ENCODE results near the gene PCDHB11. TPM values are rescaled to one million over a fixed set of nuclear protein-coding genes. Genes with fewer than 3 reads are reported as not detected.
"Not testable (repeated sequence)": the region's sequence is repeated elsewhere in the genome, so short reads cannot be mapped to it uniquely, and the experiment has no call there.

Gene PCDHB11
- total RNA-seq, 3 donors from 2014 or later (not counting 1 experiment from before 2014, with no cell fraction given): not detected

DNA sequence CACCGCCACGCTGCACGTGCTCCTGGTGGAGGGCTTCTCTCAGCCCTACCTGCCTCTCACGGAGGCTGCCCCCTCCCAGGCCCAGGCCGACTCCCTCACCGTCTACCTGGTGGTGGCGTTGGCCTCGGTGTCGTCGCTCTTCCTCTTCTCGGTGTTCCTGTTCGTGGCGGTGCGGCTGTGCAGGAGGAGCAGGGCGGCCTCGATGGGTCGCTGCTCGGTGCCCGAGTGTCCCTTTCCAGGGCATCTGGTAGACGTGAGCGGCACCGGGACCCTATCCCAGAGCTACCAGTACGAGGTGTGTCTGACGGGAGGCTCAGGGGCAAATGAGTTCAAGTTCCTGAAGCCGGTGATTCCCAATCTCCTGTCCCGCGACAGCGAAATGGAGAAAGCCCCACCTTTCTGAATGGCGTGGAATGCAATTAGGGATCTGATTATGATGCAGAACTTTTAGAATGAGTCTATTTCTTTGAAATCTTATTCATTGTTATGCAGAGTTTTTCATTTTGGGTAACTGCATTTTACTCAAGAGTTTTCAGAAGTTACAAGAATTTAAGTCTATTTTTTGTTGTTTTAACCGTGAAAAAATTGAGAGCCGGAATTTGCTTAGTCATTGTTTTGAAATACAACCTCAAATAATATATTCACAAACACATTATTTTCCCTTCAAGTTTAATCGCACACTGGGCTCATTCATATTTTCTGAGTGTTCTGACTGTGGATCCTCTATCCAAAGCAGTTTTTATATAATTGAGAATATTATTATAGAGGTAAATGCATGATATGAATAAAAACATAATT, 37.3 kb downstream of the PCDHB11 start:
- no peaks in the 10 kb centered on the region for H3K4me1 Mint-ChIP-seq
- TF ChIP-seq, protein P1, sequence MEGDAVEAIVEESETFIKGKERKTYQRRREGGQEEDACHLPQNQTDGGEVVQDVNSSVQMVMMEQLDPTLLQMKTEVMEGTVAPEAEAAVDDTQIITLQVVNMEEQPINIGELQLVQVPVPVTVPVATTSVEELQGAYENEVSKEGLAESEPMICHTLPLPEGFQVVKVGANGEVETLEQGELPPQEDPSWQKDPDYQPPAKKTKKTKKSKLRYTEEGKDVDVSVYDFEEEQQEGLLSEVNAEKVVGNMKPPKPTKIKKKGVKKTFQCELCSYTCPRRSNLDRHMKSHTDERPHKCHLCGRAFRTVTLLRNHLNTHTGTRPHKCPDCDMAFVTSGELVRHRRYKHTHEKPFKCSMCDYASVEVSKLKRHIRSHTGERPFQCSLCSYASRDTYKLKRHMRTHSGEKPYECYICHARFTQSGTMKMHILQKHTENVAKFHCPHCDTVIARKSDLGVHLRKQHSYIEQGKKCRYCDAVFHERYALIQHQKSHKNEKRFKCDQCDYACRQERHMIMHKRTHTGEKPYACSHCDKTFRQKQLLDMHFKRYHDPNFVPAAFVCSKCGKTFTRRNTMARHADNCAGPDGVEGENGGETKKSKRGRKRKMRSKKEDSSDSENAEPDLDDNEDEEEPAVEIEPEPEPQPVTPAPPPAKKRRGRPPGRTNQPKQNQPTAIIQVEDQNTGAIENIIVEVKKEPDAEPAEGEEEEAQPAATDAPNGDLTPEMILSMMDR (IDR thresholded peaks at IDR 0.05): no peak
- peaks cover 0 to 6% of the 10 kb centered on the region in 2 donors for H3K27me3 Mint-ChIP-seq (ENCODE audit: low read depth in 2 of 2)
- H3K9me3 Mint-ChIP-seq: peaks cover 11 to 16% of the 10 kb centered on the region in 2 donors
- H3K36me3 Mint-ChIP-seq: peaks cover 20% of the 10 kb centered on the region
- H3K9me3 ChIP-seq (ENCODE audit: control insufficient read depth, insufficient read depth, low read length): peaks cover 45% of the 10 kb centered on the region
- H3K36me3 ChIP-seq (ENCODE audit: control insufficient read depth, insufficient read depth, low read length): no peaks in the 10 kb centered on the region
- no peak overlapping the region for H3K27ac ChIP-seq (ENCODE audit: low read length)
- H3K4me1 ChIP-seq (ENCODE audit: control insufficient read depth, insufficient read depth, low read length): no peaks in the 10 kb centered on the region
- H3K27ac Mint-ChIP-seq: no peak overlapping the region
- ATAC-seq (no peak), DNase-seq (no peak)
- intact Hi-C loops (cut with micrococcal nuclease): no loop called here
- H3K27me3 ChIP-seq (ENCODE audit: control insufficient read depth, insufficient read depth, low read length): peaks cover 23% of the 10 kb centered on the region
- H3K4me3 Mint-ChIP-seq: no peak overlapping the region
- WGBS (ENCODE audit: insufficient coverage): 32% methylated on average over 31 of the region's 32 CpGs
- no peak overlapping the region for H3K4me3 ChIP-seq (ENCODE audit: low read length)

GRCh38 chr5:141241496-141241895, 42.1 kb downstream of the PCDHB11 start:
- ATAC-seq (no peak), DNase-seq (no peak)
- Mint-ChIP-seq H3K36me3 (peaks cover 36% of the 10 kb centered on the region), H3K27me3 (ENCODE audit: low read depth in 2 of 2) (peaks cover 0 to 10% of the 10 kb centered on the region in 2 donors), H3K27ac (no peak overlapping the region), H3K9me3 (peaks cover 9 to 16% of the 10 kb centered on the region in 2 donors), H3K4me3 (no peak overlapping the region), H3K4me1 (no peaks in the 10 kb centered on the region)
- intact Hi-C loops (cut with micrococcal nuclease): no loop called here
- Histone ChIP-seq H3K4me1 (ENCODE audit: control insufficient read depth, insufficient read depth, low read length) (no peaks in the 10 kb centered on the region), H3K4me3 (ENCODE audit: low read length) (no peak overlapping the region), H3K27ac (ENCODE audit: low read length) (no peak overlapping the region), H3K27me3 (ENCODE audit: control insufficient read depth, insufficient read depth, low read length) (peaks cover 14% of the 10 kb centered on the region), H3K9me3 (ENCODE audit: control insufficient read depth, insufficient read depth, low read length) (peaks cover 55% of the 10 kb centered on the region), H3K36me3 (ENCODE audit: control insufficient read depth, insufficient read depth, low read length) (no peaks in the 10 kb centered on the region)
- 36% methylated on average over 43 of the region's 43 CpGs for WGBS (ENCODE audit: insufficient coverage)
- TF ChIP-seq, protein P1 (IDR thresholded peaks at IDR 0.05): no peak

DNA sequence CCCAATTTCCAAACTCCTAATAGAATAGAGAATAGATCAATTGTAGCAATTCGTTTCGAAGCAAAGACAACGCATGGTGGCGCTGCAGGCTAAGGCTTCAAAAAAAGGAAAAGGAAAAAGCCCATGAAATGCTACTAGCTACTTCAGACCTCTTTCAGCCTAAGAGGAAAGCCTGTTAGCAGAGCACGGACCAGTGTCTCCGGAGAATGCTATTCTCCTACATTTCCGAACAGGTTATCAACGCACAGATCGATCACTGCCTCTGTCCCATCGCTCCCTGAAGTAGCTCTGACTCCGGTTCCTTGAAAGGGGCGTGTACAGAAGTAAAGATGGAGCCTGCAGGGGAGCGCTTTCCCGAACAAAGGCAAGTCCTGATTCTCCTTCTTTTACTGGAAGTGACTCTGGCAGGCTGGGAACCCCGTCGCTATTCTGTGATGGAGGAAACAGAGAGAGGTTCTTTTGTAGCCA, 45.9 kb downstream of the PCDHB11 start, which contains the start of gene PCDHB15:
Gene PCDHB15 (plus strand): TSS at position 146 of the 468 bp plus-strand sequence. CDS start 184 bp downstream, at position 330.
- intact Hi-C loops (cut with micrococcal nuclease): no loop called here
- H3K4me3 ChIP-seq (ENCODE audit: low read length): no peak within 1 kb of the TSS
- no peak within 1 kb of the TSS for H3K4me3 Mint-ChIP-seq

DNA sequence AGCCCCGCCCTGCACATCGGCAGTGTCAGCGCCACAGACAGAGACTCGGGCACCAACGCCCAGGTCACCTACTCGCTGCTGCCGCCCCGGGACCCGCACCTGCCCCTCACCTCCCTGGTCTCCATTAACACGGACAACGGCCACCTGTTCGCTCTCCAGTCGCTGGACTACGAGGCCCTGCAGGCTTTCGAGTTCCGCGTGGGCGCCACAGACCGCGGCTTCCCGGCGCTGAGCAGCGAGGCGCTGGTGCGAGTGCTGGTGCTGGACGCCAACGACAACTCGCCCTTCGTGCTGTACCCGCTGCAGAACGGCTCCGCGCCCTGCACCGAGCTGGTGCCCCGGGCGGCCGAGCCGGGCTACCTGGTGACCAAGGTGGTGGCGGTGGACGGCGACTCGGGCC, 47.5 kb downstream of the PCDHB11 start:
- DNase-seq; ATAC-seq; H3K27ac ChIP-seq (ENCODE audit: low read length); H3K27ac Mint-ChIP-seq; H3K27me3 ChIP-seq (ENCODE audit: control insufficient read depth, insufficient read depth, low read length); H3K4me1 Mint-ChIP-seq; H3K4me3 ChIP-seq (ENCODE audit: low read length); H3K36me3 ChIP-seq (ENCODE audit: control insufficient read depth, insufficient read depth, low read length); H3K4me3 Mint-ChIP-seq; intact Hi-C loops (cut with micrococcal nuclease); H3K4me1 ChIP-seq (ENCODE audit: control insufficient read depth, insufficient read depth, low read length); H3K27me3 Mint-ChIP-seq (ENCODE audit: low read depth in 2 of 2): not testable (repeated sequence)
- H3K9me3 ChIP-seq (ENCODE audit: control insufficient read depth, insufficient read depth, low read length): peaks cover 48% of the 10 kb centered on the region
- WGBS (ENCODE audit: insufficient coverage): 61% methylated on average over 23 of the region's 42 CpGs
- peaks cover 14 to 18% of the 10 kb centered on the region in 2 donors for H3K9me3 Mint-ChIP-seq
- H3K36me3 Mint-ChIP-seq: peaks cover 34% of the 10 kb centered on the region

More for the DNA sequence above, 45.9 kb downstream of the PCDHB11 start, which contains the start of gene PCDHB15:
- 18% methylated on average over 16 of the region's 16 CpGs for WGBS (ENCODE audit: insufficient coverage)
- no peak for ATAC-seq
- TF ChIP-seq, protein P1 (IDR thresholded peaks at IDR 0.05): no peak
- DNase-seq: peak in 1 of 2 donors; percentile 33
- H3K27ac Mint-ChIP-seq: no peak within 1 kb of the TSS
- Histone ChIP-seq H3K9me3 (ENCODE audit: control insufficient read depth, insufficient read depth, low read length) (peaks cover 55% of the 10 kb centered on the region), H3K36me3 (ENCODE audit: control insufficient read depth, insufficient read depth, low read length) (no peaks in the 10 kb centered on the region), H3K27ac (ENCODE audit: low read length) (no peak within 1 kb of the TSS), H3K27me3 (ENCODE audit: control insufficient read depth, insufficient read depth, low read length) (peaks cover 5% of the 10 kb centered on the region), H3K4me1 (ENCODE audit: control insufficient read depth, insufficient read depth, low read length) (no peaks in the 10 kb centered on the region)
- no peaks in the 10 kb centered on the region for H3K4me1 Mint-ChIP-seq
- peaks cover 43% of the 10 kb centered on the region for H3K36me3 Mint-ChIP-seq
- peaks cover 0 to 7% of the 10 kb centered on the region in 2 donors for H3K27me3 Mint-ChIP-seq (ENCODE audit: low read depth in 2 of 2)
- peaks cover 14 to 20% of the 10 kb centered on the region in 2 donors for H3K9me3 Mint-ChIP-seq

DNA sequence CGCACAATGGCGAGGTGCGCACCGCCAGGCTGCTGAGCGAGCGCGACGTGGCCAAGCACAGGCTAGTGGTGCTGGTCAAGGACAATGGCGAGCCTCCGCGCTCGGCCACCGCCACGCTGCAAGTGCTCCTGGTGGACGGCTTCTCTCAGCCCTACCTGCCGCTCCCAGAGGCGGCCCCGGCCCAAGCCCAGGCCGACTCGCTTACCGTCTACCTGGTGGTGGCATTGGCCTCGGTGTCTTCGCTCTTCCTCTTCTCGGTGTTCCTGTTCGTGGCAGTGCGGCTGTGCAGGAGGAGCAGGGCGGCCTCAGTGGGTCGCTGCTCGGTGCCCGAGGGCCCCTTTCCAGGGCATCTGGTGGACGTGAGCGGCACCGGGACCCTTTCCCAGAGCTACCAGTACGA, 48.0 kb downstream of the PCDHB11 start:
- H3K36me3 ChIP-seq (ENCODE audit: control insufficient read depth, insufficient read depth, low read length); ATAC-seq; intact Hi-C loops (cut with micrococcal nuclease); H3K4me3 Mint-ChIP-seq; H3K27me3 Mint-ChIP-seq (ENCODE audit: low read depth in 2 of 2); H3K4me3 ChIP-seq (ENCODE audit: low read length); H3K27me3 ChIP-seq (ENCODE audit: control insufficient read depth, insufficient read depth, low read length); H3K4me1 ChIP-seq (ENCODE audit: control insufficient read depth, insufficient read depth, low read length); DNase-seq; H3K27ac Mint-ChIP-seq; H3K27ac ChIP-seq (ENCODE audit: low read length); H3K4me1 Mint-ChIP-seq: not testable (repeated sequence)
- WGBS (ENCODE audit: insufficient coverage): 61% methylated on average over 34 of the region's 34 CpGs
- H3K9me3 ChIP-seq (ENCODE audit: control insufficient read depth, insufficient read depth, low read length): peaks cover 46% of the 10 kb centered on the region
- H3K9me3 Mint-ChIP-seq: peaks cover 14 to 18% of the 10 kb centered on the region in 2 donors
- H3K36me3 Mint-ChIP-seq: peaks cover 30% of the 10 kb centered on the region
